Mammary epithelial cell (primary cell): Measurements from ENCODE around the gene SYNPO2L.

Experiments used
- EZH2 ChIP-seq: IDR thresholded peaks from 2 replicates; pipeline ENCODE4 v1.6.1; 2012; ENCODE audit warnings: low read length, inconsistent platforms, borderline replicate concordance
- TF ChIP-seq, protein P1 (sequence below), 2 donors: IDR thresholded peaks in 1 of 2; conservative IDR thresholded peaks in 1 of 2; 2 replicates each; pipeline ENCODE4 v1.5.1; 2011 to 2012; ENCODE audit warnings: inconsistent platforms in 2 of 2, low read length in 2 of 2, mild to moderate bottlenecking in 2 of 2, control low read depth in 1 of 2, low read depth in 1 of 2; ENCODE audit not compliant: insufficient read depth in 1 of 2; ENCODE audit errors: extremely low read depth in 1 of 2

DNA sequence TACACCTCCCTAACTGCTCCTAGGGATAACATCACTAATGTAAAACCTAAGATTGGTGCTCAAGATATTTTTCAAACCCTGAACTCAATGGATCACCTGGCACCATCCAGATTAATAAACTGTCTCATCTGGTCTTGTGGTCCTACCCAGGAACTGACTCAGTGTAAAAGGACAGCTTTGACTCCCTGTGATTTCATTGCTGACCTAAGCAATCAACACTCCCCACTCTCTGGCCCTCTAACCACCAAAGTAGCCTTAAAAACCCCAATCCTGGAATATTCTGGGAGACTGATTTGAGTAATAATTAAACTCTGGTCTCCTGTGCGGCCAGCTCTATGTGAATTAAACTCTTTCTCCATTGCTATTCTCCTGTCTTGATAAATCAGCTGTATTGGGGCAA lies 58.5 kb downstream of the SYNPO2L start:
- TF ChIP-seq, protein P1, sequence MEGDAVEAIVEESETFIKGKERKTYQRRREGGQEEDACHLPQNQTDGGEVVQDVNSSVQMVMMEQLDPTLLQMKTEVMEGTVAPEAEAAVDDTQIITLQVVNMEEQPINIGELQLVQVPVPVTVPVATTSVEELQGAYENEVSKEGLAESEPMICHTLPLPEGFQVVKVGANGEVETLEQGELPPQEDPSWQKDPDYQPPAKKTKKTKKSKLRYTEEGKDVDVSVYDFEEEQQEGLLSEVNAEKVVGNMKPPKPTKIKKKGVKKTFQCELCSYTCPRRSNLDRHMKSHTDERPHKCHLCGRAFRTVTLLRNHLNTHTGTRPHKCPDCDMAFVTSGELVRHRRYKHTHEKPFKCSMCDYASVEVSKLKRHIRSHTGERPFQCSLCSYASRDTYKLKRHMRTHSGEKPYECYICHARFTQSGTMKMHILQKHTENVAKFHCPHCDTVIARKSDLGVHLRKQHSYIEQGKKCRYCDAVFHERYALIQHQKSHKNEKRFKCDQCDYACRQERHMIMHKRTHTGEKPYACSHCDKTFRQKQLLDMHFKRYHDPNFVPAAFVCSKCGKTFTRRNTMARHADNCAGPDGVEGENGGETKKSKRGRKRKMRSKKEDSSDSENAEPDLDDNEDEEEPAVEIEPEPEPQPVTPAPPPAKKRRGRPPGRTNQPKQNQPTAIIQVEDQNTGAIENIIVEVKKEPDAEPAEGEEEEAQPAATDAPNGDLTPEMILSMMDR (conservative IDR thresholded peaks at IDR 0.05 in 1 of 2, IDR thresholded peaks at IDR 0.05 in 1 of 2; ENCODE audit: extremely low read depth in 1 of 2, insufficient read depth in 1 of 2, low read depth in 1 of 2, low read length in 2 of 2), result no peak
- TF ChIP-seq EZH2, result no peak
